ENCODE measurements around the gene KCNMA1.

- TF ChIP-seq POLR2A (IDR thresholded peaks at IDR 0.05): no peak
- TF ChIP-seq, protein P1, sequence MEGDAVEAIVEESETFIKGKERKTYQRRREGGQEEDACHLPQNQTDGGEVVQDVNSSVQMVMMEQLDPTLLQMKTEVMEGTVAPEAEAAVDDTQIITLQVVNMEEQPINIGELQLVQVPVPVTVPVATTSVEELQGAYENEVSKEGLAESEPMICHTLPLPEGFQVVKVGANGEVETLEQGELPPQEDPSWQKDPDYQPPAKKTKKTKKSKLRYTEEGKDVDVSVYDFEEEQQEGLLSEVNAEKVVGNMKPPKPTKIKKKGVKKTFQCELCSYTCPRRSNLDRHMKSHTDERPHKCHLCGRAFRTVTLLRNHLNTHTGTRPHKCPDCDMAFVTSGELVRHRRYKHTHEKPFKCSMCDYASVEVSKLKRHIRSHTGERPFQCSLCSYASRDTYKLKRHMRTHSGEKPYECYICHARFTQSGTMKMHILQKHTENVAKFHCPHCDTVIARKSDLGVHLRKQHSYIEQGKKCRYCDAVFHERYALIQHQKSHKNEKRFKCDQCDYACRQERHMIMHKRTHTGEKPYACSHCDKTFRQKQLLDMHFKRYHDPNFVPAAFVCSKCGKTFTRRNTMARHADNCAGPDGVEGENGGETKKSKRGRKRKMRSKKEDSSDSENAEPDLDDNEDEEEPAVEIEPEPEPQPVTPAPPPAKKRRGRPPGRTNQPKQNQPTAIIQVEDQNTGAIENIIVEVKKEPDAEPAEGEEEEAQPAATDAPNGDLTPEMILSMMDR (IDR thresholded peaks at IDR 0.05): no peak
Observed at GRCh38 chr10:77510294-77510693, 127.3 kb downstream of the KCNMA1 start.
